Measurements from ENCODE around the gene DNAJC4.

Gene DNAJC4

GRCh38 chr11:64239662-64240434 lies 9.5 kb downstream of the DNAJC4 start:
- TF ChIP-seq POLR2AphosphoS5 (IDR thresholded peaks at IDR 0.05; ENCODE audit: low read depth, low read length) (no peak), REST (IDR thresholded peaks at IDR 0.05; ENCODE audit: insufficient read depth in 1 of 2, low read depth in 2 of 2, low read length in 2 of 2) (no peak), FOXP2 (optimal IDR thresholded peaks at IDR 0.05; ENCODE audit: borderline replicate concordance, extremely low read depth, extremely low read length, insufficient read depth) (no peak), TAF1 (IDR thresholded peaks at IDR 0.05; ENCODE audit: borderline replicate concordance, insufficient read depth, low read length) (no peak), SIN3A (IDR thresholded peaks at IDR 0.05; ENCODE audit: borderline replicate concordance, insufficient read depth, low read length) (no peak)

- TF ChIP-seq POLR2AphosphoS5 (IDR thresholded peaks at IDR 0.05; ENCODE audit: low read depth, low read length) (peak; percentile 72), REST (IDR thresholded peaks at IDR 0.05; ENCODE audit: insufficient read depth in 1 of 2, low read depth in 2 of 2, low read length in 2 of 2) (peak in 1 of 2 experiments; percentile 4; a peak in 1 of 4 replicates), FOXP2 (optimal IDR thresholded peaks at IDR 0.05; ENCODE audit: borderline replicate concordance, extremely low read depth, extremely low read length, insufficient read depth) (no peak), TAF1 (IDR thresholded peaks at IDR 0.05; ENCODE audit: borderline replicate concordance, insufficient read depth, low read length) (peak; percentile 83; the same call in 1 of the 2 replicates), SIN3A (IDR thresholded peaks at IDR 0.05; ENCODE audit: borderline replicate concordance, insufficient read depth, low read length) (peak; percentile 48; the same call in 1 of the 2 replicates)
Measured at GRCh38 chr11:64240435-64241240, 10.3 kb downstream of the DNAJC4 start, which contains the start of gene FKBP2. TSS of gene FKBP2 (plus strand) at chr11:64241095. CDS start at chr11:64242388, 1,293 bp downstream.

DNA sequence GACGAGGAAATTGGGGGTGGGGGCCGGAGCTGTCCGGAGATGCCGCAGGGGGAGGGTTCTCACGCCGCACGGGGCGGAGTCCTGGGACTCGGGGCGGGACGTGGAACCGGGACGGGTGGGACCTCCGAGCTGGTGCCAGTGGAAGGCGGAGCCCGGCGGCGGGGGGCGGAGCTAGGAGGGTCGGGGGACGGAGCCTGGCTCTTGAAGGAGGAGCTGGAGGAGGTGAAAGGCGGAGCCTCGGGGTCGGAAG lies 10.8 kb downstream of the DNAJC4 start:
- no peak for TF ChIP-seq TAF1 (IDR thresholded peaks at IDR 0.05; ENCODE audit: borderline replicate concordance, insufficient read depth, low read length)
- TF ChIP-seq FOXP2 (optimal IDR thresholded peaks at IDR 0.05; ENCODE audit: borderline replicate concordance, extremely low read depth, extremely low read length, insufficient read depth), result no peak
- no peak for TF ChIP-seq REST (IDR thresholded peaks at IDR 0.05; ENCODE audit: insufficient read depth in 1 of 2, low read depth in 2 of 2, low read length in 2 of 2)
- TF ChIP-seq POLR2AphosphoS5 (IDR thresholded peaks at IDR 0.05; ENCODE audit: low read depth, low read length), result no peak
- TF ChIP-seq SIN3A (IDR thresholded peaks at IDR 0.05; ENCODE audit: borderline replicate concordance, insufficient read depth, low read length), result no peak

GRCh38 chr11:64241491-64242374 lies 11.4 kb downstream of the DNAJC4 start:
- no peak for TF ChIP-seq REST (IDR thresholded peaks at IDR 0.05; ENCODE audit: insufficient read depth in 1 of 2, low read depth in 2 of 2, low read length in 2 of 2)
- TF ChIP-seq POLR2AphosphoS5 (IDR thresholded peaks at IDR 0.05; ENCODE audit: low read depth, low read length), result peak; percentile 61; the same call in 1 of the 2 replicates
- TF ChIP-seq FOXP2 (optimal IDR thresholded peaks at IDR 0.05; ENCODE audit: borderline replicate concordance, extremely low read depth, extremely low read length, insufficient read depth), result no peak
- TF ChIP-seq TAF1 (IDR thresholded peaks at IDR 0.05; ENCODE audit: borderline replicate concordance, insufficient read depth, low read length), result peak; percentile 65
- TF ChIP-seq SIN3A (IDR thresholded peaks at IDR 0.05; ENCODE audit: borderline replicate concordance, insufficient read depth, low read length), result peak; percentile 43; the same call in 1 of the 2 replicates
